Activated naive CD4-positive, alpha-beta T cell treated with Interleukin-2 at 50 U/mL for 16 hours (primary cell): ENCODE measurements around the gene DLL4.

ENCODE experiments used
- DNase-seq: peaks from one replicate; pipeline ENCODE4 v3.0.0-alpha.2; 2020

DLL4 gene

DNA sequence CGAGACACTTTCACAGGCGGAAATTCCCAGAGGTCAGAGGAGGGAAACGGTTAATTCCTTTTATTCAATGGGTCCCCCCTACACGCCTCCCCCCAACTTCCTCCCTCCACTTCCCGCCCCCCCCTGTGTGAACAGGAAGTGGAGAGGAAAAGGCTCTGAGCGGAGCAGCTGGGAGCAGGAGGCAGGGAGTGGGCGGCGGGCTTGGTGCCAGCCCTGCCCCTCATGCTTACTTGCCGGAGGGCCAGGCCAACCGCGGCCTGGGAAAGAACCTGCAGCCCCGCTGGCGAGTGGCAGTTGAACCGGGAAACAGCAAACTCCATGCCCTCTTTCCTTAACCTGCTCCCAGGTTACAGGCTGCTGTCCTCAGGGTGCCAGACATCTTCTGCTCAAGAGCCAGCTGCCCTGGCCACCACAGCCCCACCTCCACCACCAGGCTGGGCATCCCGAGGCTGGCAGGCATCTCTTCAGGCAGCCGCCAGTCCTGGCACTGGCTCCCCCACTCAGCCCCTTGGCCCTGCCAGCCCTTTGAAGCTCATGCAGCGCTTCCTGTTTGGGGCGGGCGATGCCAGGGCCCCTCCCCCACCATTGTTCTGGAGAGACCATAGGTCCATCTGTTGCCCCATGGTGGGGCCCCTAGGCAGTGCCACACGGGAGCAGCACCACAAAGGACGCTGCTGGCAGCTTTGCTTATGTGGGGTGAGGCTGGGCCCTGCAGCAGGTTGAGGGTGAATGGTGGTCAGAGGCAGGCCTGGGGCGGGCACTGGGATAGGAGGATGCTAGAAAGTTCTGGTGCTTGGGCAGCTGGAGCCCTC, 21.9 kb upstream of the DLL4 start:
- peak; percentile 53 for DNase-seq

- DNase-seq: no peak
These were observed 21.0 kb upstream of the DLL4 start for GRCh38 chr15:40908095-40908494.

- no peak for DNase-seq
These were observed 19.2 kb upstream of the DLL4 start for GRCh38 chr15:40909662-40910630.

GRCh38 chr15:40911141-40911540, 18.0 kb upstream of the DLL4 start:
- no peak for DNase-seq

GRCh38 chr15:40911693-40912092, 17.4 kb upstream of the DLL4 start:
- DNase-seq: no peak

DNA sequence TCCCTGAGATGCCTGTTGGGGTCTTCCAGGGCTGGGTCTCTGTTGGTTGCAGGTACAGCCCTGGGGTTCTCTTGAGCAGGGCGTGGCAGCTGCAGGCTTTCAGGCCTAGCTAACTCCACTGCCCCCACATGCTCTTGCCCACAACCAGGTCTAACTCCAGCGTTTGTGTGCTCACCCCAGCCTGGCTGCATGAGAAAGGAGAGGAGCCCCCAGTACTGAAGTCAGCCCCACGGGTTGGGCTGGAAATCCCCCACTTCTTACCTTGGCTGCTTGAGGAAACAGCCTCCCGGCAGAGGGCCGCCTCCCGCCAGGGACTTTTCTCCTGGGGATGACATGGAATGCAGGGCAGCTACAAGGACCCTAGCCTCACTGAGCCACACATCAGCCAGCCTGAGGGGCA, 16.7 kb upstream of the DLL4 start:
- no peak for DNase-seq

DNA sequence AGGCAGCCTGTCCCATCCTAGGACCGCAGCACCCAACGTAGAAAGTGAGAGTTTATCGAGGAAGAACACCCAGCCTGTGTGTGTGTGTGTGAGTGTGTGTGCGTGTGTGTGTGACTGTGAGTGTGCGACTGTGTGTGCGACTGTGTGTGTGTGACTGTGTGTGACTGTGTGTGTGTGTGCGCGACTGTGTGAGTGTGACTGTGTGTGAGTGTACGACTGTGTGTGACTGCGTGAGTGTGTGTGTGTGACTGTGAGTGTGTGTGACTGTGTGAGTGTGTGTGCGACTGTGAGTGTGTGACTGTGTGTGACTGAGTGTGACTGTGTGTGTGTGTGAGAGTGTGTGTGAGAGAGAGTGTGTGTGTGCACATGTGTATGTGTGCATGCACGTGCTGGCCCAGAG, 15.1 kb upstream of the DLL4 start:
- no peak for DNase-seq

DNA sequence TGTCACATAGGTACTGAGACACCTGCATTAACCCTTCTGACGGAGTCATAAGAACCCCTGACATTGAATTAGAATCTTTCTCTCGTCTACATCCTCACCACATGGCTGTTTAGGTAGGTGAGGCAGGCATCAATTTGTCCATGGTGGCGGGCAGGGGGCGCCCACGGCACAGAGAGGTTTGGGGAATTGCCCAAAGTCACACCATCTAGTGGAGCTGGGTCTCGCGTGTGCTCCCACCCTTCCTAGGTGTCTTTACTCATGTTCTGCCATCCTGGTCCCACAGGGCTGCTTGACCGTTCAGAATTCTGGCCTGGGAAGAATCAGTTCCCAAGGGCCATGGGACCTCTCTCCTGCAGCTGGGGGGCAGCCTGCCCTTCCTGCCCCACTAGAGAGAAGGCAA, 14.7 kb upstream of the DLL4 start:
- no peak for DNase-seq

- no peak for DNase-seq
These were observed 14.0 kb upstream of the DLL4 start for GRCh38 chr15:40915116-40915661.

DNA sequence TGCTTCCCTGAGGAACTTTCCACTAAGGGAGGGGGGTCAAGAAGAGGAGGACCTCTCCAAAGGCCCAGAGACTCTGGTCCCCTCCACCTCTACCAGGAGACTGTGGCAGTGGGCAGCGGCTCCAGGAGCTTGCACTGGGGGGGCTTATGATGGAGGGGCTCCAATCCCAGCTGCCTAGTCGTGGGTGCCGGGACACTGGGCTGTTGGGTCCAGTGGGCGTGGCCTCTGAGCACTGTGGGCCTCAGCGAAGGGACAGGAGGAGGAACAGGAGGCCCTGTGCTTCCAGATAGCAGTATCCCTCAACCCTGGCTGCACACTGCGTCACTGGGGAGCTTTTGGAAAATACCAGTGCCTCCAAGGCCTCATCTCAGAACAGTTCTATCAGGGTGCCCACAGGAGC, 13.5 kb upstream of the DLL4 start:
- no peak for DNase-seq

- no peak for DNase-seq
These were observed 11.6 kb upstream of the DLL4 start for GRCh38 chr15:40917585-40917984.

GRCh38 chr15:40918146-40918798, 10.9 kb upstream of the DLL4 start:
- DNase-seq: no peak

DNA sequence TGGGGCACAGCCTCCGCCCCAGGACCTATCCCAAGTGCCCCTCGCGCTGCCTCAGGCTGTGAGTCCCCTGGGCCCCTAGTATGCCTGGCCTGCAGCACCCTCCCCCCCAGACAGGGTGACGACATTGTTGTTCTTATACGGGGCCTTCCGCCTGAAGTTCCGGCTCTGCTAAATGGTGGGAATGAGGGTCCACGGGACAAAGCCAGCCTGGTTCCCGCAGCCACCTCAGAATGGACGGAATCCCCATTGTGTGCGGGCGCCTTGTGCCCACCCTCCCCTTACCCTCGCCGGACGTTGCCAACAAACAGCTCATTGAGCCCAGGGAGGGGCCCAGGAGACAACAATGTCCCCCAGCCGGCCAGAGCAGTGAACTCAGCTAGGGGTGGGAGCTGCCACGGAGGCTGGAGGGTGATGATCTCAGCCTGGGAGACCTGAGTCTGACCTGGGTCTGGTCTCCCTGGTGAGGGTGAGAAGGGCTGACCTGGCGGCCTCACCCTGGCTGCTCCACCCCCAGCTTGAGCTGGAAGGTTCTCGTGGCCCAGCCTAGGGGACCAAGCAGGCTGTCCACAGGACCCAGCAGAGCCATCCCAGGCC, 10.2 kb upstream of the DLL4 start:
- DNase-seq: no peak

DNA sequence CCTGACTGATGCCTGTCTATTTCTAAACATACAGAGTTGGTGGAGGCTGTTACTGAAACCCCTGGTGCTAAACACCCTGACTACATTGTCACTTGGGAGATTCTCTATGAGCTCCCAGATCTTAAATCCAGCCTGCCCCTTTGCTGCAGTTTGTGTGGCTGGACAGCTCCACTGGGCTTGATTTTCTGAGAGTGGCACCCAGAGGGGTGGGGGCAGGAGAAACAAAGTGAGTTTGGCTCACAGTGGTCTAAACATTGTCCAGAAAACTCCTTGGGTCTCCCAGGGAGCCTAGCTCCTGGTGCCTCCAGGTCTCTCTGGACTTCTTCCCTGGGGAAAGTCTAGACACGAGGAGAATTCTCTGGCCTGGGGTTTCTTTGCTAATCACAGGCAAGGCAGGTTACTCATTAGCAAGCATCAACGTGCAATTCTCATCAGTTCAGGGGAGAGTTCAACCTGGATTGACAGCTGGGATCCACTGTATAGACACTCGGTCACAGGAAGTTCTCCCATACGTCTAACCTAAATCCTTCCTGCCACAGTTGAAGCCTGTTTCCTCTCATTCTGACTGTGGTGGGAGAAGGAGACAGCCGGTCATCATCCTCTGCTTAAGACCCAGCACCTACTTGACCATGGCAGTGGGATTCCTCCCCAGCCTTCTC, 7.1 kb upstream of the DLL4 start:
- DNase-seq: no peak

GRCh38 chr15:40922608-40923005, 6.5 kb upstream of the DLL4 start:
- DNase-seq: no peak

DNA sequence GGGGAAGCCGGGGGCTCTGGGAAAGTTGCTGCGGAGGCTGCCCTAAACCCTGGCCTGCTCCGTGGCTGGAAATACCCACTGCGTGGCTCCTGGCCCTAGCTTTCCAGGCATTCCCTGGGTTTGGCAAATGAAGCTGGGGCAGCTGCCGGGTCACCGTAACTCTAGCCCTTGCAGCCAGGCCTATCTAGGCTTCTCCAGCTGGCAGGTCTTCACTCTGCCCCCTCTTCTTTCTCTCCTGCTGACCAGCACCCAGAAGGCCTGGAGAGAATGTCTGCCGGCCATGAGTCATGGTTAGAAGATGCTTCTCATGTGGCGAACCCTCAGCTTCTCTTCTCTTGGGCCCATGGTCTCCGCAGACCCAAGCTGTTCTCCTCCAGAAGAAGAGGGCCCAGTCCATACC, 5.6 kb upstream of the DLL4 start:
- no peak for DNase-seq

- DNase-seq: no peak
These were observed 3.7 kb upstream of the DLL4 start for GRCh38 chr15:40925495-40925862.

DNA sequence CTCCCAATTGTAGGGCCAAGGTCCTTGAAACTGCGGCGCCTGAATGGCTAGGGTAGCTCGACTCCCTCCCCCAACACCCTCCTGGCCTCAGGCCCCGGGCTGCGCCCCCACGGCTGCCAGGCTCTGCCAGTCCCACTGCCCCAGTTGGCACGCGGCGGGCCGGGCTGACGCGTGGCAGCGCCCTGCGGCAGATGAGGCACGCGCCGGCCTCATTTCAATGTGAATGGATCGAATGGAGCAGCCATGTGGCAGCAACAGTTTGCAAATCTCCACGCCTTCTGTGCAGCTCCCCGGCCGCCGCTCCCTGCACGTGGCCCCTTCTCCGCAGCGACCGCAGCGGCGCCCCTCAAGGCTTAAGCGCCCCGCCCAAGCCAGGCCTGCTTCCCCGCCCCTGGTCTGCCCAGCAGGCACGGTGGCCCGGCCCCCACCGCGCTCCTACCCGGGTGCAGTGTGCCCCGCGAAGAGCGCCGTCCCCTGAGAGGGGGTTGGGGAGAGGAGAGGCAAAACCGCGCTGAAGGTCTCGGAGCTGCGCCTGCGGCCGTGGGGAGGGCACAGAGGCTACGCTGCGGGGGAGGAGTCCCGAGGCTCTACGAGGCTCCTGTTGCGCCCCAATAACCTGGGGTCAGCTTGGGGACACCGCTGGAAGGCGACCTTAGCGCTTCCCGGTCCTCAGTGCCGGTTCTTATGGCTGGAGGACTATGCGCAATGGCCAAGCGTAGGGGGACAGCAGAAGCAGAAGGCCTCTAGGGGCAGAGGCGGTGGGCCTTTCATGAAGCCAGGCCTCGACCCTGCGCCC, 3.1 kb upstream of the DLL4 start:
- DNase-seq: peak; percentile 22

DNA sequence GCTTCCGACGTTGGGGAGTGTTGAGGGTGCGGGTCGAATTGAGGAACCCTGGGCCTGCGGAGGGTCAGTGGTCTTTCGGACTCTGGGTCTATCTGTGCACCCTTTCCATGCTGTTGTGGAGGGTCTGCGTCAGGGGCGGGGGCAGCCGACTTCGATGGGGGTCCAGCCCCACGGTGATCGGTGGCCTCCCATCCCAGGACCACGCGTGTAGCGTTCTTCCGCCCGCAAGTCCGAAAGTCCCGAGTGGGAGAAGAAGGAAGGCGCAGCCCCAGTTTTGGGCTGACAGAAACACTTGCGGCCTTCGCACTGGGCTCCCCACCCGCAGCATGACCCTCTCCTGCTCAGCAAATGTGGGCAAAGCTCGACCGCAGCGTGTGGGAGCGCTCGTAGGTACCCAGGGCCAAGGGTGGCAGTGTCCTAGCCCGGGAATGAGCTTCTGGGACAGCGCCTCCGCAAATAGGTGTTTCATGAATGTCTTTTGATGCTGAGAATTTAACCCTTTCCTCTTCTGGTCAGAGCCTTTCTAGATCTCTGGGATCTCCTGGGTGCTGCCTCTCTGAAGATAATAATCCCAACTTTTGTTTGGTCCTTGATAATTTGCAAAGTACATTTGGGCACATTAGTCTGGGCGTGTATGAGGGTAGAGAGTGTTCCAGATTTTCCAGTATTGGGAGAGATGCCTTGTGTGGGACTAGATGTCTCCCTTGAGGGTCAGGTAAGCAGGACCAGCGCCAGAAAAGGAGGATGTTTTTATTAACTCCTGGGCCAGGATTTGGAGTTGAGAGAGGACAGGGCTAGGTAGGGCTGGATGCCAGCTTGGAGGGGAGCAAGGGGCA, 2.3 kb upstream of the DLL4 start:
- no peak for DNase-seq

GRCh38 chr15:40927495-40927872, 1.7 kb upstream of the DLL4 start:
- no peak for DNase-seq
